Upper lobe of left lung (tissue), 4 donors: ENCODE data around the gene CS.

Source experiments
- CTCF ChIP-seq, 6 experiments: fragments of 450-650 bp in 4 of 6; fragments of 200-600 bp in 2 of 6; sonication (generic) in 2 of 6; IDR thresholded peaks; one replicate each; pipeline ENCODE4 v1.5.1; 2016 to 2019; ENCODE audit warnings: antibody characterized with exemption in 6 of 6
- POLR2A ChIP-seq, 4 donors: fragments of 450-650 bp; IDR thresholded peaks; one replicate each; pipeline ENCODE4 v1.5.1; 2016 to 2017; ENCODE audit warnings: antibody characterized with exemption in 4 of 4, mild to moderate bottlenecking in 2 of 4

- TF ChIP-seq POLR2A (IDR thresholded peaks at IDR 0.05): no peak
- TF ChIP-seq CTCF (IDR thresholded peaks at IDR 0.05): no peak
Measured at GRCh38 chr12:56252649-56253048, 47.5 kb downstream of the CS start.
